Tibial nerve (tissue), 4 donors: ENCODE data around the gene BAZ1A. TPM values are rescaled to one million over a fixed set of nuclear protein-coding genes. Genes with fewer than 3 reads are reported as not detected.

Experiments
- DNase-seq, 2 donors: peaks; one replicate each; pipeline ENCODE4 v3.0.0-alpha.2; 2019; ENCODE audit warnings: low spot score in 2 of 2
- H3K27ac ChIP-seq, 4 donors: fragments of 200-600 bp; sonication (generic) in 3 of 4; one replicate each; pipeline ENCODE4 v1.5.1; 2017 to 2019; ENCODE audit warnings: mild to moderate bottlenecking in 1 of 4
- H3K27me3 ChIP-seq, 2 donors: fragments of 200-600 bp; sonication (generic) in 1 of 2; one replicate each; pipeline versions ENCODE4 v1.5.1 to v1.6.0; 2017 to 2019
- H3K36me3 ChIP-seq, 3 donors: fragments of 200-600 bp; sonication (generic); one replicate each; pipeline ENCODE4 v1.5.1; 2018 to 2019
- H3K4me1 ChIP-seq, 4 donors: fragments of 200-600 bp; sonication (generic) in 3 of 4; one replicate each; pipeline ENCODE4 v1.5.1; 2017 to 2019
- H3K4me3 ChIP-seq, 4 donors: fragments of 200-600 bp; sonication (generic) in 3 of 4; one replicate each; pipeline ENCODE4 v1.5.1; 2017 to 2019; ENCODE audit warnings: mild to moderate bottlenecking in 1 of 4, moderate library complexity in 1 of 4
- H3K9me3 ChIP-seq, 4 donors: fragments of 200-600 bp; sonication (generic) in 3 of 4; one replicate each; pipeline ENCODE4 v1.5.1; 2017 to 2019
- EP300 ChIP-seq, 2 donors: sonication (generic); formaldehyde crosslinking; IDR thresholded peaks; one replicate each; pipeline ENCODE4 v1.6.1; 2017; ENCODE audit warnings: antibody characterized with exemption in 2 of 2, mild to moderate bottlenecking in 1 of 2
- POLR2A ChIP-seq, 2 donors: fragments of 450-650 bp; IDR thresholded peaks; one replicate each; pipeline ENCODE4 v1.6.1; 2017; ENCODE audit warnings: antibody characterized with exemption in 2 of 2, mild to moderate bottlenecking in 2 of 2, moderate library complexity in 2 of 2
- WGBS, 2 donors: methylation state at CpG; one replicate each; pipeline ENCODE4 v1.1.5; 2018; 5-methylcytosine and 5-hydroxymethylcytosine counted together
- total RNA-seq, 4 donors: library from RNA; depleted of rRNA; stranded (reverse); fragments of >200 nt; gene quantifications; one replicate each; pipeline ENCODE4 v1.1.0, GENCODE V29; 2016
- TF ChIP-seq, protein P1 (sequence below), 5 experiments: fragments of 200-600 bp in 3 of 5; fragments of 450-650 bp in 2 of 5; sonication (generic) in 3 of 5; IDR thresholded peaks; one replicate each; pipeline ENCODE4 v1.5.1; 2016 to 2019; ENCODE audit warnings: antibody characterized with exemption in 5 of 5, mild to moderate bottlenecking in 3 of 5, moderate library complexity in 2 of 5

Gene BAZ1A
- total RNA-seq, 4 donors from 2014 or later = 26.0 to 32.6 (median 31.0) TPM

DNA sequence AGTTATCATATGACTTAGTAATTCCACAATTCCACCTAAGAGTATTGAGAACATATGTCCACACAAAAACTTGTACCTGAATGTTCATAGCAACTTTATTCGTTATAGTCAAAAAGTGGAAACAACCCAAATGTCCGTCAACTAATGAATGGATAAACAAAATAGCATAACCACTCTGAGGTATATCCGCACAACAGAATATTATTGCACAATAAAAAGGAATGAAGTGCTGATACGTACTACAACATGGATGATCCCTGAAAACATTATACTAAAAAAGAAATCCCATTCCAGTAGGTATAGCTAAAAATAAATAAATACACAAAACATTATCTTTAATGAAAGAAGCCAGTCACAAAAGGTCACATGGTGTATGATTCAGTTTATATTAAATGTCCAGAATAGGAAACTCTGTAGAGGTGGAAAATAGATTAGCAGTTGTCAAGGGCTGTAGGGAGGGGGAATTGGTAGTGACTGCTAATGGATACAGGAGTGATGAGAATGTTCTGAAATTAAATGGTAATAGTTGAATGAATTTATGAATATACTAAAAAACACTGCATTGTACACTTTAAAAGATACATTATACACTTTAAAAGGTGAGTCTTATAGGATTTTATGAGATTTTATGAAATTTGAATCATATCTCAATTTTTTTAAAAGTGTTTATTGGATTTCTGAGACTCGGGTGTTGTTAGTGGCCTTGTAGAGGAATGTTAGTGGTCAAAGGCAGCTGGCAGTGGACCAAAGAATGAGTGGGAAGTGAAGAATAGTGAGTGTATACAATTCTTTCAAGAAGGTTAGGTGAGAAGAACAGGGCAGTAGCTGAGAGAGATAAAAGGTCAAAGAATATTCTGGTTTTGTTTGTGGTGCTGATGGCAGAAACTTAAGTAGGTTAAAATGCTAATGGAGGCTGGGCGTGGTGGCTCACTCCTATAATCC is 36.3 kb upstream of the BAZ1A start:
- H3K27me3 ChIP-seq = no peaks in the 10 kb centered on the region
- no peak for TF ChIP-seq POLR2A (IDR thresholded peaks at IDR 0.05)
- no peak for TF ChIP-seq EP300 (IDR thresholded peaks at IDR 0.05)
- TF ChIP-seq, protein P1, sequence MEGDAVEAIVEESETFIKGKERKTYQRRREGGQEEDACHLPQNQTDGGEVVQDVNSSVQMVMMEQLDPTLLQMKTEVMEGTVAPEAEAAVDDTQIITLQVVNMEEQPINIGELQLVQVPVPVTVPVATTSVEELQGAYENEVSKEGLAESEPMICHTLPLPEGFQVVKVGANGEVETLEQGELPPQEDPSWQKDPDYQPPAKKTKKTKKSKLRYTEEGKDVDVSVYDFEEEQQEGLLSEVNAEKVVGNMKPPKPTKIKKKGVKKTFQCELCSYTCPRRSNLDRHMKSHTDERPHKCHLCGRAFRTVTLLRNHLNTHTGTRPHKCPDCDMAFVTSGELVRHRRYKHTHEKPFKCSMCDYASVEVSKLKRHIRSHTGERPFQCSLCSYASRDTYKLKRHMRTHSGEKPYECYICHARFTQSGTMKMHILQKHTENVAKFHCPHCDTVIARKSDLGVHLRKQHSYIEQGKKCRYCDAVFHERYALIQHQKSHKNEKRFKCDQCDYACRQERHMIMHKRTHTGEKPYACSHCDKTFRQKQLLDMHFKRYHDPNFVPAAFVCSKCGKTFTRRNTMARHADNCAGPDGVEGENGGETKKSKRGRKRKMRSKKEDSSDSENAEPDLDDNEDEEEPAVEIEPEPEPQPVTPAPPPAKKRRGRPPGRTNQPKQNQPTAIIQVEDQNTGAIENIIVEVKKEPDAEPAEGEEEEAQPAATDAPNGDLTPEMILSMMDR (IDR thresholded peaks at IDR 0.05) = no peak
- no peaks in the 10 kb centered on the region for H3K4me1 ChIP-seq
- no peak overlapping the region for H3K27ac ChIP-seq
- H3K9me3 ChIP-seq = no peaks in the 10 kb centered on the region
- WGBS, 2 donors = 76 to 79% methylated on average over 6 of the region's 6 CpGs
- H3K4me3 ChIP-seq = no peak overlapping the region
- peaks cover 0 to 9% (median 0%) of the 10 kb centered on the region in 3 donors for H3K36me3 ChIP-seq
- DNase-seq = no peak

DNA sequence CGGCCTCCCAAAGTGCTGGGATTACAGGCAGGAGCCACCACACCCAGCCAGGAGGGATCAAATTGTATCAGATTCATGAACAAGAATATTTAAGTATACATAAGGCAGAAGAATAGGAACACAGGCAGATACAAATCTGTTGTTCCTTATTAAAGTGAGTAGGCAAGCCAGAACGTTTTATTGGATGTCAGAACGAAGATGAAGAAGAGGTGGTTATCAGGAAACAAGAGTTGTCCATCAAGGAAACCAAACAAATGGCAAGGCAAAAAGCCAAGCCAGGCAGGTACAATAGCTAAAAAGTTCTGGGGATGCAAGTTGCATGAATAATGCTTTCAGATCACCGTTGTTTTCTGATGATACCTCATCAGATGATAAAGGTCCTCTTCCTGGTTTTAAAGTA is 31.1 kb upstream of the BAZ1A start:
- no peak for DNase-seq
- TF ChIP-seq POLR2A (IDR thresholded peaks at IDR 0.05) (no peak), EP300 (IDR thresholded peaks at IDR 0.05) (no peak)
- TF ChIP-seq, protein P1 (IDR thresholded peaks at IDR 0.05) = no peak
- WGBS, 2 donors = 80 to 85% methylated on average over 4 of the region's 4 CpGs

DNA sequence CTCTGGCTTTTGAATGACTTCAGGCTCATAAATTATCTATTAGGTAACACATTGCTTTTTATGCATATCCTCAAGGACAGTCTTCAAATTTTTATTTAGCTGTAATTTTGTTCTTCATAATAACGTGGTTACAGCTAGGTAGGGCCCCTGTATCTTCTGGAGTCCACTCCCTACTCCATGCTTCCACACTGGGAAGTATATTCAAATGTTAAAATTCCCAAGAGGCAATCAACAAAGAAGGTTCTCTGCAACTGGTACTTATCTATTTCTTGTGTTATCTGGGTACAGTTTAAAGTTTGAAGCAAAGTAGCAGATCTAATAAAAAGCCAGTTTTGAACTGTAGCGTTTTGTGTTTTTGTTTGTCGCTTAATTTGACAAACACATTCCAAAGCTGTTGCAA is 20.1 kb upstream of the BAZ1A start:
- no peak for DNase-seq
- Histone ChIP-seq H3K36me3 (no peaks in the 10 kb centered on the region), H3K4me1 (no peaks in the 10 kb centered on the region), H3K9me3 (no peaks in the 10 kb centered on the region), H3K4me3 (no peak overlapping the region), H3K27ac (no peak overlapping the region), H3K27me3 (no peaks in the 10 kb centered on the region)
- WGBS, 2 donors = 61 to 62% methylated on average over 3 of the region's 3 CpGs
- no peak for TF ChIP-seq POLR2A (IDR thresholded peaks at IDR 0.05)
- TF ChIP-seq, protein P1 (IDR thresholded peaks at IDR 0.05) = no peak
- no peak for TF ChIP-seq EP300 (IDR thresholded peaks at IDR 0.05)

More for the DNA sequence above, 31.1 kb upstream of the BAZ1A start:
- no peaks in the 10 kb centered on the region for H3K4me1 ChIP-seq
- no peaks in the 10 kb centered on the region for H3K27me3 ChIP-seq
- no peaks in the 10 kb centered on the region for H3K36me3 ChIP-seq
- H3K4me3 ChIP-seq = no peak overlapping the region
- no peaks in the 10 kb centered on the region for H3K9me3 ChIP-seq
- no peak overlapping the region for H3K27ac ChIP-seq

DNA sequence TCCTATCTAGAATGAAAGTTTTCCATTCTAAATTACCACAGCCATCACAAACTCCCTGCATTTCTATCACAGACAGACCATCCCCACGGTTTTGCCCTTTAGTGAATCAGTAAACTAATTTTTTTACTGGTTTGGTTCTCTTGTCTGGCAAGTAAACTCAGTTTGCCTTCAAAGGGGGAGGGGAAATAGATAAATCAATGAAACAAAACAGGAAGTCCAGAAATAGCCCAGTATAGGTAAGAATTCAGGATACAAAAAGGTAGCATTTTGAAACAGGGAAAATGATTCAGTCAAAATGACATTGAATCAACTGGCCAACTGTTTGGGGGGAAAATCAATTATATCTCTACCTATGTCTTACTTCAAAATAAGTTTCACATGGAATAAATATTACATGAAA is 15.8 kb upstream of the BAZ1A start:
- no peaks in the 10 kb centered on the region for H3K4me1 ChIP-seq
- no peak for DNase-seq
- WGBS, 2 donors = 63 to 85% methylated on average over 1 of the region's 1 CpG

DNA sequence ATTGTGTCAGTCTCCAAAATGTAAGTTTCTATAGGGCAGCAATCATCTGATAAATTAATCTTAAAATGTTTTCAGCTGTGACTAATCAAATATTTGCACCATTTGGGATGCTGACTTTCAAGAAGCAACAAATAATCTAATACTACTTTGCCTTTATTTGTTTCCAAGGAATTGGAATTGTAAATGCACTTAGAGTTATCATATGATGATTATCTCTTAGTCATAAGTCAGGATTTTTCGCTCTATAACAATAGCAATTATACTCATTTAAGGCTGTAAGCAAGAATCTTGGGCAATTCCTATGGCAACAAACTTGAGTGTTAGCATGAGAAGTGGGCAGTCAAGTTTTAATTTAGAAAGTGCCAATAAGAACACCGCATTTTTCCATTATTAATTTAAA is 13.0 kb upstream of the BAZ1A start:
- Histone ChIP-seq H3K36me3 (no peaks in the 10 kb centered on the region), H3K27me3 (no peaks in the 10 kb centered on the region), H3K4me3 (no peak overlapping the region), H3K4me1 (no peaks in the 10 kb centered on the region), H3K27ac (no peak overlapping the region), H3K9me3 (no peaks in the 10 kb centered on the region)
- TF ChIP-seq POLR2A (IDR thresholded peaks at IDR 0.05) = no peak
- no peak for TF ChIP-seq EP300 (IDR thresholded peaks at IDR 0.05)
- TF ChIP-seq, protein P1 (IDR thresholded peaks at IDR 0.05) = no peak
- no peak for DNase-seq
- WGBS, 2 donors = 91 to 94% methylated on average over 2 of the region's 2 CpGs

More for the DNA sequence above, 15.8 kb upstream of the BAZ1A start:
- Histone ChIP-seq H3K36me3 (no peaks in the 10 kb centered on the region), H3K9me3 (no peaks in the 10 kb centered on the region), H3K27me3 (no peaks in the 10 kb centered on the region), H3K4me3 (no peak overlapping the region), H3K27ac (no peak overlapping the region)
- TF ChIP-seq POLR2A (IDR thresholded peaks at IDR 0.05) (no peak), EP300 (IDR thresholded peaks at IDR 0.05) (no peak)
- TF ChIP-seq, protein P1 (IDR thresholded peaks at IDR 0.05) = no peak
